HG02571 (cell line): Measurements from ENCODE around the gene EME2.
"Not testable (repeated sequence)": the region's sequence is repeated elsewhere in the genome, so short reads cannot be mapped to it uniquely, and the experiment has no call there.

Experiments
- ATAC-seq: cut with Tn5 transposase; IDR thresholded peaks from one replicate; pipeline ENCODE4 v1.9.1; 2021; ENCODE audit warnings: mild to moderate bottlenecking, moderate library complexity; ENCODE audit not compliant: unreplicated experiment

Gene EME2

GRCh38 chr16:1790611-1791255, 18.1 kb downstream of the EME2 start:
- ATAC-seq = no peak

DNA sequence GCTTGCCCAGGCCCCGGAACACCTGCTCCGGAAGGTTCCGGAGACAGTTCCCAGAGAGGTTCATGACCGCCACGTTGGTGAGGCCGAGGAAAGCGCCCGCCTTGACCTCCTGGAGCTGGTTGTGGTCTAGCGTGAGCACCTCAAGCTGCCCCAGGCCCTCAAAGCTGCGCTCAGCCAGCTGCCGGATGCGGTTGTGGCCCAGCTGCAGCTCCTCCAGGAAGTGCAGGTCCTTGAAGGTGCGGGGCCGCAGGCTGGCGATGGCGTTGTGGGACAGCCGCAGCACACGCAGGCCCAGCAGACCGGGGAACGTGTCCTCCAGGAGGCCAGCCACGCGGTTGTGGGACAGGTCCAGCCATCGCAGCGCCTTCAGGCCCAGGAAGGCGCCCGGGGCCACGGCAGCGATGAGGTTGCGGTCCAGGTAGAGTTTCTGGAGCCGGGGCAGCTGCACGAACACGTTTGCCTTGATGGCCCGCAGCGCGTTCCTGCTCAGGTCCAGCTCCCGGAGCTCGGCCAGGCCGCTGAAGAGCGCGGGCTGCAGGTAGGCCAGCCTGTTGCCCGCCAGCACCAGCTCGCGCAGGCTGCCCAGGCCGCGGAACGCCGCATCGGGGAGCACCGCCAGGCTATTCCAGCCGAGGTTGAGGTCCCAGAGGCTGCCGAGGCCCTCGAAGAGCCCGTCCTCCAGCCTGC, 18.8 kb downstream of the EME2 start:
- no peak for ATAC-seq

DNA sequence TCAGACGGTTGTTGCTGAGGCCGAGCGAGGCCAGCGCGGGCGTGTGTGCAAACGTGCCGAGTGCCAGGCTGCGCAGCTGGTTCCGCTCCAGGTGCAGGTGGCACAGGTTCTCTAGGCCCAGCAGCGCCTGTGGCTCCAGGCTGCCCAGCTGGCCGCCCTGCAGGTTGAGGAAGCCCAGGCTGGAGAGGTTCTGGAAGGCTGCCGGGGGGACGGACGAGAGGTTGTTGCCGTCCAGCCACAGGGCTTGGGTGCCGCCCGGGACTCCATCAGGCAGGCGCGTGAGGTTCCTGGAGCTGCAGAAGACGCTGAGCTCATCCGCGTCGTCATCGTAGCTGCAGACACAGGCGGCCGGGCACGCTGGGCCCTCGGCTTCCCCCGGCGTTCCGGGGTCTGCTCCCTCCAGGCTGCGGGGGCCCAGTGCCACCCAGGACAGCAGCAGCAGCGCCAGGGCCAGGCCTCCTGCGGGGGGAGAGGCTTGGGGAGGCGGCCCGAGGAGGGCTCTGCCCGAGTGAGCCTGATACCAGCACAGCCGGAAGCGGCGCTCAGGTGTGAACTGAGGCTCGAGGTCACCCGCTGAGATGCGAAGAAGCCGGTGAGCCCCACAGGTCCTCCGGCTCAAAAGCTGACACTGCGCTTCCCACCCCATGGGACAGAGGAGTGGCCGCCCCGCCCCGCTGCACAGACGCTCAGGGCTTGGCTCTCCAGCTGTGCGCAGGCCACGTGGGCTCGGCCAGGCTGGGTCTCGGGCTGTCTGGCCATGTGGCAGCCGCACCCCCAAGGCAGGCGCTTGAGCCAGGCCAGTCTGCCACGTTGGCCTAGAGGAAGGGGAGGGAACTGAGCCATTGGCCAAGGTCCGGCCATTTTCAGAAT, 19.6 kb downstream of the EME2 start:
- ATAC-seq = no peak

- no peak for ATAC-seq
These were observed 20.4 kb downstream of the EME2 start for GRCh38 chr16:1792836-1793577.

GRCh38 chr16:1793578-1794220, 21.1 kb downstream of the EME2 start, which contains the start of gene IGFALS:
TSS of gene IGFALS (minus strand) at chr16:1793705. CDS start at chr16:1793652, 53 bp downstream.
- no peak for ATAC-seq

DNA sequence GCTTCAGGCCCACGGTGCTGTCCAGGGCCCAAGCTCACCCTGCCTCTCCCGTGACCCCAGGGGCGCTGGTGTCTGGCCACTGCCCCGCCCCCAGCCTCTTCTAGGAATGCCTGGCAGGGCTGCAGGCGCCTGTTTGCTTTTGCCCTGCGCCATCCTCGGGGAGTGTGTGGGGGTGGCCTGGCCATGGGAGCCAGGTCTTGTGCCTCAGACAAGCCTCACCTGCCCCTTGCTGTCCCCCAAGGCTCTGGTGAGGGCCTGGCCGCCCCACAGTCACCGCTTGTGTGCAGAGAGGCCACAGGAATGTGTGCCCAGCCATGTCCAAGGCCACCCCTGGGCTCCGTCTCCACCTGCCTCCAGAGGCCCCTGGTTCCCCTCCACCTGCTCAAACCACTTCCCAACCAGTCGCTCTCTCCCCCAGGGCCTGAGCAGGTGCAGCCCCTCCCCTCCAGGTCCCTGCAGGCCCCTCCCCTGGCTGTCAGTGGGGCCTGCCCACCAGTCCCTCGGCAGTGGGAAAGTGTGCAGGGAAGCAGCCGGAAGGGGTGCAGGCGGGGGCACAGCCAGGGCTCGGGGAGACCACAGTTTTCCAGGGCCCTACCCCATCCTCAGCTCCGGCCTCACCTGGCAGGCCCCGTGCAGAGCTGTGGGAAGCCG, 21.7 kb downstream of the EME2 start:
- ATAC-seq = no peak

DNA sequence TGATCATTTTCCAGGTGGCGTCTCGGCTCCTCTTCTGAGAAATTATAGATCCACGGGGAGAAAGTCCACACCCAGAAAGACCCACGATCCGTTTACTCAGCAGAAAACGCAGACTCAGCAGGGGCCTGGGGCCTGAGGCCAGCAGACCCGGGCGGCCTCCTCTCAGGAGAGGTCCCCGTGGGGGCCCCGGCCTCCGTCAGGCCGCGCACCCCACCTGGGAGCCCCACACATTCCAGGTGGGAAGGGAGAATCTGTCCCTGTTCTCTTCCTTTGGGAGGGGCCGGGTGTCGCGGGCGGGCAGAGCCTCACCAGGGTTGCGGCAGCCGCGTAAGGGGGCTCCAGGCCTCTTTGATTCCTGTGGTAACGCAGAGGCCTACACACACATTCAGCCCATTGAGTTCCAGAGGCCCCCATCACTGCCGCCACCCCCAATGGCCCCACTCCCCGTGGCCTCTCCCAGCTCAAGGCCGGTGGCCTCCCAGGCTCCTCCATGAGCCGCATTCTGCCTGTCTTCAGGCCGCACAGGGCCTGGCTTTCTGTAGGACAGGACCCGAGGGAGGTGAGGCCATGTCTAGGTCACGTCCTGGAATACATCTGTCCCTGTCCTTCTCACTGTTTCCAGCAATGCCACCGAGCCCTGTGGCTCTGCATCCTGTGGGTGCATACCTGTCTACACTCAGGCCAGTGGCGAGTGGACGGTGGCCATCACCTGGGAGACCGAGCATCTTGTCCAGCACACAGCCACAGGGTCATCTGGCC, 22.5 kb downstream of the EME2 start:
- ATAC-seq = no peak

GRCh38 chr16:1799263-1799662, 26.7 kb downstream of the EME2 start:
- not testable (repeated sequence) for ATAC-seq

GRCh38 chr16:1800701-1801100, 28.1 kb downstream of the EME2 start:
- ATAC-seq = no peak

DNA sequence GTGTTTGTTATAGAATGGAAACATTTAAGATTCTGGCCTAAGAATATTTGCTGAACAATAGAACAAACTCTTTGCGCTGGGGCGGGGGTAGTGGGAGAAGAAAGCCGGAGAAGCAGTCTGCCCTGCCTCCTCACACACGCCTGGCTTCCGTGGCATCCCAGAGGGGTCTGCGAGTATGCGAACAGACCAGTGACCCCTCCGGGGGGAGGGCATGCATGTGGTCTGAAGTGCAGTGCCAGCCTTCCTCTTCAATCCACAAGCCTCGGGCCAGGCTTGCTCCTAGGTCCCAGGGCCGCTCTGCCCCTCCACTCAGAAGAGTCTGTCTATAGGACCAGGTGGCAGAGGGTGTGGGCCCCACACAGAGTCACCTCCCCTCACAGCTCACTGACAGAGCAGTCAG, 35.0 kb downstream of the EME2 start:
- no peak for ATAC-seq

DNA sequence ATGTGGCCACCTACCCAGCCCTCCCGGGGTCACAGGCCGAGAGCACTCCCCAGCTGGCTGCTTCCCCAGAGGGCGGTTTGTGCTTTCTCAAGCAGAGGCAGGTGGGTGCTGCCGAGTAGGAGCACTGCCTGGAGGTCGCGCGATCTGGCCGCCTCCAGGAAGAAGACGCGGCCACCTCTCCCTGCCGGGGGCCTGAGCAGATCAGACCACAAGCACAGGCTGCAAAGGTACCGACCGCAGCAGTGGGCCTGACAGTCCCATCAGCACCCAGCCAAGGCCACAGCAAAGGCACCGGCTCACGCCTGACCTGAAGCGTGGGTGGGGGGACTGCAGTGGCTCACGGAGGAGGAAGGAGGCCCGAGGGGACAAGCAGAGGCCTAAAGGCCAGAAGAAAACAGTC, 36.1 kb downstream of the EME2 start:
- no peak for ATAC-seq

DNA sequence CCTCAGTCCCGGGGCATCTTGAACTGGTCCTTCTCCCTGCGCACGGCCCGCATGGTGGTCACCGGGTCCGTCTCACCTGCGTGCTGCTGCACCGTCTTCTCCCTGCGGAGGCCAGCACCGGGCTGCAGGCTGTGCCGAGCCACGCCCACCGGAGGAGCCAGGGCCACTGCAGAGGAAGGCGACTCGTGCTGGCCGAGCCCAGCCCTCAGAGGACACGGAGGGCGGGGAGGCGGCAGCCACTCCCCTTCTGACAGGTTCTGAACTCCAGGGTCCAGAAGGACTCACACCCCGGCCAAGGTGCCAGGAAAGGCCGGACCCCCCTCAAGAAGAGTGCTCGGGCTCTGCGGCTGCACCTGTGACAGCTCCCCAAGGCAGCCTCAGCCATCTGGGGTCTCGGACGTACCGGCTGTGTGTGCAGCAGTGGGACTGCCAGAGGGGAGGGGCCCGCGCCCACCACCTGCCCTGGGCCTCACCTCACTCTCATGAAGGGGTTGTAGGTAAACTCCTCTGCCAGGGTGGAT, 36.7 kb downstream of the EME2 start:
- ATAC-seq = no peak

GRCh38 chr16:1810106-1810505, 37.5 kb downstream of the EME2 start:
- ATAC-seq = no peak

GRCh38 chr16:1810536-1810935, 37.9 kb downstream of the EME2 start:
- no peak for ATAC-seq

GRCh38 chr16:1812732-1813163, 40.1 kb downstream of the EME2 start:
- ATAC-seq = no peak

GRCh38 chr16:1815461-1815860, 42.9 kb downstream of the EME2 start:
- ATAC-seq = no peak

- ATAC-seq = no peak
These were observed 44.0 kb downstream of the EME2 start for GRCh38 chr16:1816396-1817275.

- ATAC-seq = no peak
These were observed 44.6 kb downstream of the EME2 start for GRCh38 chr16:1817276-1817589.
